ENCODE data around the gene POU1F1. TPM values are rescaled to one million over a fixed set of nuclear protein-coding genes. Genes with fewer than 3 reads are reported as not detected.
A peak's percentile ranks its signal among the peaks of the same experiment; 100 is the strongest.
"Not testable (repeated sequence)": the region's sequence is repeated elsewhere in the genome, so short reads cannot be mapped to it uniquely, and the experiment has no call there.

Gene POU1F1
- total RNA-seq, 1 experiment from 2014 or later, result not detected

GRCh38 chr3:87248831-87249230 is 27.6 kb downstream of the POU1F1 start:
- POLR2A ChIA-PET (ENCODE audit: unreplicated experiment), result no interaction called here
- no peak overlapping the region for H3K9ac ChIP-seq (ENCODE audit: low read length)
- no peak overlapping the region for H3K27ac ChIP-seq (ENCODE audit: low read length)
- H2AFZ ChIP-seq (ENCODE audit: low read length), result no peak overlapping the region
- no peak overlapping the region for H3K4me2 ChIP-seq (ENCODE audit: low read length)
- 0 out of 2 replicates have a peak, but pooled peaks cover 4% of the 10 kb centered on the region for H4K20me1 ChIP-seq (ENCODE audit: low read length)
- ATAC-seq, result peak; percentile 41
- DNase-seq, result peak; percentile 60
- H3K9me3 ChIP-seq (ENCODE audit: low read length), result no peaks in the 10 kb centered on the region
- H3F3A ChIP-seq (ENCODE audit: low read length, unreplicated experiment), result no peaks in the 10 kb centered on the region
- no peaks in the 10 kb centered on the region for H3K9me2 ChIP-seq (replicated peaks; ENCODE audit: low read length)
- peaks cover 21% of the 10 kb centered on the region for H3K79me2 ChIP-seq (ENCODE audit: low read length)
- H3K36me3 ChIP-seq (ENCODE audit: low read depth, low read length), result peaks cover 67% of the 10 kb centered on the region
- intact Hi-C loops (cut with micrococcal nuclease), result loop anchor here (5.0 kb wide), 1 partner anchor 82 kb away; no protein-coding TSS in a partner anchor
- CTCF ChIA-PET, result interaction anchor here (0.6 kb wide), 1 partner anchor 22 kb away, joined by 3 read pairs; no protein-coding TSS in a partner anchor
- BruUV-seq (replicated peaks), result no TSS peak
- no peak for TF ChIP-seq EZH2 (IDR thresholded peaks at IDR 0.05; ENCODE audit: low read length, unreplicated experiment)
- no peak for TF ChIP-seq EZH2phosphoT487 (IDR thresholded peaks at IDR 0.05; ENCODE audit: borderline replicate concordance, low read length)
- TF ChIP-seq CTCF (conservative IDR thresholded peaks at IDR 0.05; ENCODE audit: low read depth, low read length), result no peak
- peaks cover 30% of the 10 kb centered on the region for H3K4me1 ChIP-seq (ENCODE audit: insufficient read depth, low read length)
- no peaks in the 10 kb centered on the region for H3K27me3 ChIP-seq (ENCODE audit: low read length)
- H3K4me3 ChIP-seq (ENCODE audit: low read length), result no peak overlapping the region

- BruUV-seq (replicated peaks); H3K9me2 ChIP-seq (replicated peaks; ENCODE audit: low read length); H3K4me2 ChIP-seq (ENCODE audit: low read length); H4K20me1 ChIP-seq (ENCODE audit: low read length); CTCF ChIA-PET; H3F3A ChIP-seq (ENCODE audit: low read length, unreplicated experiment); ATAC-seq; H3K27ac ChIP-seq (ENCODE audit: low read length); H2AFZ ChIP-seq (ENCODE audit: low read length); POLR2A ChIA-PET (ENCODE audit: unreplicated experiment); H3K27me3 ChIP-seq (ENCODE audit: low read length); H3K4me3 ChIP-seq (ENCODE audit: low read length); H3K9me3 ChIP-seq (ENCODE audit: low read length); DNase-seq; H3K9ac ChIP-seq (ENCODE audit: low read length): not testable (repeated sequence)
- Histone ChIP-seq H3K79me2 (ENCODE audit: low read length) (peaks cover 27% of the 10 kb centered on the region), H3K4me1 (ENCODE audit: insufficient read depth, low read length) (peaks cover 30% of the 10 kb centered on the region), H3K36me3 (ENCODE audit: low read depth, low read length) (peaks cover 61% of the 10 kb centered on the region)
- intact Hi-C loops (cut with micrococcal nuclease), result loop anchor here (5.0 kb wide), 1 partner anchor 81 kb away; no protein-coding TSS in a partner anchor
Measured at GRCh38 chr3:87248231-87248630, 28.2 kb downstream of the POU1F1 start.

- H3K27ac ChIP-seq (ENCODE audit: low read length), result peak overlapping the region; percentile 59
- no peaks in the 10 kb centered on the region for H3K9me3 ChIP-seq (ENCODE audit: low read length)
- H3K9ac ChIP-seq (ENCODE audit: low read length), result no peak overlapping the region
- intact Hi-C loops (cut with micrococcal nuclease), result loop anchor here (5.0 kb wide), 1 partner anchor 80 kb away; no protein-coding TSS in a partner anchor
- peak; percentile 22 for DNase-seq
- H2AFZ ChIP-seq (ENCODE audit: low read length), result no peak overlapping the region
- H3K4me2 ChIP-seq (ENCODE audit: low read length), result peak overlapping the region; percentile 17; the same call in 1 of the 2 replicates
- H3F3A ChIP-seq (ENCODE audit: low read length, unreplicated experiment), result no peaks in the 10 kb centered on the region
- peak; percentile 56 for ATAC-seq
- no peaks in the 10 kb centered on the region for H3K9me2 ChIP-seq (replicated peaks; ENCODE audit: low read length)
- peaks cover 30% of the 10 kb centered on the region for H3K4me1 ChIP-seq (ENCODE audit: insufficient read depth, low read length)
- H3K27me3 ChIP-seq (ENCODE audit: low read length), result no peaks in the 10 kb centered on the region
- BruUV-seq (replicated peaks), result no TSS peak
- H3K36me3 ChIP-seq (ENCODE audit: low read depth, low read length), result peaks cover 63% of the 10 kb centered on the region
- H4K20me1 ChIP-seq (ENCODE audit: low read length), result 0 out of 2 replicates have a peak, but pooled peaks cover 4% of the 10 kb centered on the region
- no peak overlapping the region for H3K4me3 ChIP-seq (ENCODE audit: low read length)
- no peak for TF ChIP-seq CTCF (conservative IDR thresholded peaks at IDR 0.05; ENCODE audit: low read depth, low read length)
- TF ChIP-seq EZH2 (IDR thresholded peaks at IDR 0.05; ENCODE audit: low read length, unreplicated experiment), result no peak
- no peak for TF ChIP-seq EZH2phosphoT487 (IDR thresholded peaks at IDR 0.05; ENCODE audit: borderline replicate concordance, low read length)
- CTCF ChIA-PET, result no interaction called here
- POLR2A ChIA-PET (ENCODE audit: unreplicated experiment), result no interaction called here
- peaks cover 35% of the 10 kb centered on the region for H3K79me2 ChIP-seq (ENCODE audit: low read length)
Measured at GRCh38 chr3:87247430-87247773, 29.0 kb downstream of the POU1F1 start.

All from PC-3 (cell line).